MM.1S (cell line): ENCODE measurements around the gene UBXN11.

Experiments
- DNase-seq: peaks from one replicate; pipeline ENCODE4 v3.0.0-alpha.2; 2015
- H2AFZ ChIP-seq: fragments of 300-600 bp; sonication (generic); 2 replicates; pipeline ENCODE4 v1.6.0; 2016; ENCODE audit warnings: antibody characterized with exemption, low read length
- H3F3A ChIP-seq: fragments of 300-600 bp; sonication (generic); 2 replicates; pipeline ENCODE4 v1.6.1; 2016; ENCODE audit warnings: mild to moderate bottlenecking, antibody characterized with exemption, low read length, moderate library complexity, mixed read lengths; ENCODE audit not compliant: insufficient read depth
- H3K27ac ChIP-seq: fragments of 300-600 bp; sonication (generic); 2 replicates; pipeline ENCODE4 v1.5.1; 2016; ENCODE audit warnings: mild to moderate bottlenecking, low read length
- H3K27me3 ChIP-seq: fragments of 300-600 bp; sonication (generic); replicated peaks from 2 replicates; pipeline ENCODE4 v1.6.0; 2016; ENCODE audit warnings: low read length; ENCODE audit not compliant: insufficient read depth
- H3K36me3 ChIP-seq: fragments of 300-600 bp; sonication (generic); replicated peaks from 2 replicates; pipeline ENCODE4 v1.6.1; 2016; ENCODE audit warnings: mild to moderate bottlenecking, low read length, mixed read lengths; ENCODE audit not compliant: insufficient read depth
- H3K4me1 ChIP-seq: fragments of 300-600 bp; sonication (generic); 2 replicates; pipeline ENCODE4 v1.6.1; 2016; ENCODE audit warnings: low read length, mixed read lengths
- H3K4me2 ChIP-seq: fragments of 300-600 bp; sonication (generic); 2 replicates; pipeline ENCODE4 v1.6.0; 2016; ENCODE audit warnings: low read depth, low read length
- H3K4me3 ChIP-seq: fragments of 300-600 bp; sonication (generic); 2 replicates; pipeline ENCODE4 v1.5.1; 2016; ENCODE audit warnings: low read length, mixed read lengths
- H3K79me2 ChIP-seq: fragments of 300-600 bp; sonication (generic); 2 replicates; pipeline ENCODE4 v1.6.1; 2016; ENCODE audit warnings: mixed run types, low read length, mixed read lengths
- H3K9ac ChIP-seq: fragments of 300-600 bp; sonication (generic); 2 replicates; pipeline ENCODE4 v1.6.1; 2016; ENCODE audit warnings: low read length, mixed read lengths
- H3K9me2 ChIP-seq: fragments of 300-600 bp; sonication (generic); replicated peaks from 2 replicates; pipeline ENCODE4 v1.6.1; 2016; ENCODE audit warnings: mild to moderate bottlenecking, low read length, mixed read lengths; ENCODE audit not compliant: insufficient read depth
- H3K9me3 ChIP-seq: fragments of 300-600 bp; sonication (generic); replicated peaks from 2 replicates; pipeline ENCODE4 v1.6.1; 2016; ENCODE audit warnings: mild to moderate bottlenecking, low read length, mixed read lengths; ENCODE audit not compliant: insufficient read depth
- H4K20me1 ChIP-seq: fragments of 300-600 bp; sonication (generic); 2 replicates; pipeline ENCODE4 v1.6.1; 2016; ENCODE audit warnings: mild to moderate bottlenecking, low read length, moderate library complexity, mixed read lengths; ENCODE audit not compliant: insufficient read depth
- EZH2 ChIP-seq: fragments of 300-600 bp; sonication (generic); optimal IDR thresholded peaks from 2 replicates; pipeline ENCODE3; 2017; ENCODE audit warnings: low read depth, mild to moderate bottlenecking, antibody characterized with exemption, low read length, mixed read lengths
- EZH2phosphoT487 ChIP-seq: fragments of 300-600 bp; sonication (generic); IDR thresholded peaks from 2 replicates; pipeline ENCODE4 v1.6.1; 2018; ENCODE audit warnings: antibody characterized with exemption, low read length
- TF ChIP-seq, protein P1 (sequence below): fragments of 300-600 bp; sonication (generic); IDR thresholded peaks from 2 replicates; pipeline ENCODE4 v1.5.1; 2016; ENCODE audit warnings: antibody characterized with exemption, low read length, mixed read lengths

UBXN11 gene

GRCh38 chr1:26349877-26350244 lies 43.4 kb upstream of the UBXN11 start:
- H3K79me2 ChIP-seq = no peaks in the 10 kb centered on the region
- H3K4me2 ChIP-seq = no peak overlapping the region
- no peaks in the 10 kb centered on the region for H3F3A ChIP-seq
- H3K9ac ChIP-seq = no peak overlapping the region
- H3K4me1 ChIP-seq = no peaks in the 10 kb centered on the region
- H3K27me3 ChIP-seq = no peaks in the 10 kb centered on the region
- no peak overlapping the region for H3K27ac ChIP-seq
- no peak for DNase-seq
- H3K4me3 ChIP-seq = no peak overlapping the region
- no peaks in the 10 kb centered on the region for H3K36me3 ChIP-seq
- TF ChIP-seq EZH2 = no peak
- TF ChIP-seq EZH2phosphoT487 = no peak
- TF ChIP-seq, protein P1, sequence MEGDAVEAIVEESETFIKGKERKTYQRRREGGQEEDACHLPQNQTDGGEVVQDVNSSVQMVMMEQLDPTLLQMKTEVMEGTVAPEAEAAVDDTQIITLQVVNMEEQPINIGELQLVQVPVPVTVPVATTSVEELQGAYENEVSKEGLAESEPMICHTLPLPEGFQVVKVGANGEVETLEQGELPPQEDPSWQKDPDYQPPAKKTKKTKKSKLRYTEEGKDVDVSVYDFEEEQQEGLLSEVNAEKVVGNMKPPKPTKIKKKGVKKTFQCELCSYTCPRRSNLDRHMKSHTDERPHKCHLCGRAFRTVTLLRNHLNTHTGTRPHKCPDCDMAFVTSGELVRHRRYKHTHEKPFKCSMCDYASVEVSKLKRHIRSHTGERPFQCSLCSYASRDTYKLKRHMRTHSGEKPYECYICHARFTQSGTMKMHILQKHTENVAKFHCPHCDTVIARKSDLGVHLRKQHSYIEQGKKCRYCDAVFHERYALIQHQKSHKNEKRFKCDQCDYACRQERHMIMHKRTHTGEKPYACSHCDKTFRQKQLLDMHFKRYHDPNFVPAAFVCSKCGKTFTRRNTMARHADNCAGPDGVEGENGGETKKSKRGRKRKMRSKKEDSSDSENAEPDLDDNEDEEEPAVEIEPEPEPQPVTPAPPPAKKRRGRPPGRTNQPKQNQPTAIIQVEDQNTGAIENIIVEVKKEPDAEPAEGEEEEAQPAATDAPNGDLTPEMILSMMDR = no peak
- no peaks in the 10 kb centered on the region for H3K9me2 ChIP-seq
- no peak overlapping the region for H2AFZ ChIP-seq
- H3K9me3 ChIP-seq = no peaks in the 10 kb centered on the region
- no peaks in the 10 kb centered on the region for H4K20me1 ChIP-seq

DNA sequence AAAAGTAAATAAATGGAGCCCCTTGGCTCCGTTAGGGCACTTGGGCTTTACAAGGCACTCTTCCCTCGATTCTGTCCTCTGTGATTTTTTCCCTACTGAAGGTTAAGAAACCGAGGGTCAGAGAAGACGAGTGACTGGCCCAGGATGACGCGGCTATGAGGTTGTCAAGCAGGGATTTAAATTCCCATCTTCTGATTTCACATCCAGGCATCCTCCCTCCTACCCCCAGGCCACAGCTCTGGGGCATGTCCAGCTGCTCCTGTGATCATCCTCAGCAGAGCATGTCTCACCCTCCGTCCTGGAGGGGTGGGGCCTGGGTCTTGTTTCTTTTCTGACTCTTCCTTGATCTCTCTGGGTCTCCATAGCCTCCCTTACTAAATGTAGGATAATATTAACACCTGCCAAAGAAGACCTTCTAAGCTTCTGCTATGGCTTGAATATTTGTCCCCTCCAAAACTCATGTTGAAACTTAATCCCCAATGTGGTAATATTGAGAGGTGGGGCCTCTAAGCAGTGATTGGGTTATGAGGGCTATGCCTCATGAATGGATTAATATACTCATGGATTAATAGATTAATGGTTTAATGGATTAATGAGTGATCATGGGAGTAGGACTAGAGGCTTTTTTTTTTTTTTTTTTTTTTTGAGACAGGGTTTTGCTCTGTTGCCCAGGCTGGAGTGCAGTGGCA lies 42.9 kb upstream of the UBXN11 start:
- Histone ChIP-seq H3K4me3 (no peak overlapping the region), H3K36me3 (no peaks in the 10 kb centered on the region), H3K9me2 (no peaks in the 10 kb centered on the region), H3K9me3 (no peaks in the 10 kb centered on the region), H3K9ac (no peak overlapping the region), H2AFZ (no peak overlapping the region), H3F3A (no peaks in the 10 kb centered on the region), H3K79me2 (no peaks in the 10 kb centered on the region), H3K27me3 (peaks cover 1% of the 10 kb centered on the region; the same call in 1 of the 2 replicates), H3K4me2 (no peak overlapping the region), H3K4me1 (no peaks in the 10 kb centered on the region), H4K20me1 (no peaks in the 10 kb centered on the region), H3K27ac (no peak overlapping the region)
- TF ChIP-seq EZH2phosphoT487 (no peak), EZH2 (no peak)
- TF ChIP-seq, protein P1 = no peak
- no peak for DNase-seq

DNA sequence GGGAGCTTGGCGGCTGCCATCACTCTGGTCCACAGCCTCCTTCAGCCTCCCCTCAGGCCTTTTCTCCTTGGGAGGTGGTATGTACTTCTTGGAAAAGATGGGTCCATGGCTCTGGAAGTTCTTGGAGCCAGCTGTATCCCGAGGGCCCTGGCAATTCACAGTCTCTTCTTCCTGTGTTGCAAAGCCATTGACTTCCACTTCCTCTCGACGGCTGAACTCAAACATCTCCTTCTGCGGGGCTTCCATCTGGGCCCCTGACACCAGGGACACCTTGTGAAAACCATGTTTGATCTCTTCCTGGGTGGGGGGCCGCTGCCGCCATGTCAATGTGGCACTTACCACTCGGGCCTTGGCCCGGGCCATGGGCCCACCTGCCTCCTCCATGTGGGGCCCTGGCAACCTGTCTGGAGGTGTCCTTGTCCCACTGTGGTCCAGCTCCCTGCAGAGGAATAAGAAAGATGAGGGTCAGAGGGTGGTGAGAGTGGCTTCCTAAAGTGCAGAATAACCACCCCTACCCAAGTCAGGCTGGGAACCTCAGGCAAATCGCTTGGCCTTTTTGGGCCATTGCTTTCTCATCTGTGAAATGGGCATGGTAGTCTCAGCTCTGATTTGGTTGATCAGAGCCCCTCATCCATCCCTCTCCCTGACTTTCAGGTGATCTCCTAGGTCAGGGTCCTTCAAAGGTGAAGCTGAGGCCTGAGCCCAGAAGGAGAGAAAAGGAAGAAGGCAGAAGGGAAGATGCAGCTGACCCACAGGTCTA lies 40.0 kb upstream of the UBXN11 start:
- no peaks in the 10 kb centered on the region for H3K9me3 ChIP-seq
- TF ChIP-seq EZH2phosphoT487 (no peak), EZH2 (no peak)
- TF ChIP-seq, protein P1 = no peak
- H3K79me2 ChIP-seq = no peaks in the 10 kb centered on the region
- H4K20me1 ChIP-seq = no peaks in the 10 kb centered on the region
- no peak for DNase-seq
- H3K27me3 ChIP-seq = peaks cover 21% of the 10 kb centered on the region
- H3F3A ChIP-seq = no peaks in the 10 kb centered on the region
- no peaks in the 10 kb centered on the region for H3K4me1 ChIP-seq
- H3K9me2 ChIP-seq = no peaks in the 10 kb centered on the region
- no peak overlapping the region for H3K27ac ChIP-seq
- H3K9ac ChIP-seq = no peak overlapping the region
- H3K36me3 ChIP-seq = no peaks in the 10 kb centered on the region
- no peak overlapping the region for H3K4me3 ChIP-seq
- no peak overlapping the region for H3K4me2 ChIP-seq
- no peak overlapping the region for H2AFZ ChIP-seq
